Endothelial cell of umbilical vein (primary cell): Measurements from ENCODE around the gene USP36. TPM values are rescaled to one million over a fixed set of nuclear protein-coding genes. Genes with fewer than 3 reads are reported as not detected.

Experiments used
- BruUV-seq: library from RNA; stranded (reverse); fragments of 400-500 nt; replicated peaks from 2 replicates; lab custom pipeline; 2021; lab: Mats Ljungman, UMichigan
- CTCF ChIA-PET: fragments of 300-600, 350-600 bp; sonication (Branson Sonifier 250); formaldehyde crosslinking; loops from one replicate; lab custom pipeline; 2021; ENCODE audit warnings: antibody characterized with exemption, inconsistent platforms; lab: Charles Lee
- POLR2A ChIA-PET: fragments of 300-600, 350-600 bp; sonication (Branson Sonifier 250); formaldehyde crosslinking; loops from one replicate; lab custom pipeline; 2021; ENCODE audit warnings: antibody characterized with exemption, inconsistent platforms; lab: Charles Lee
- DNase-seq: peaks from one replicate; pipeline ENCODE4 v3.0.0-alpha.2; 2011; ENCODE audit warnings: low read depth, low spot score
- FAIRE-seq: peaks from 2 replicates; lab custom pipeline; 2011; peaks lifted over from hg19 to GRCh38; lab: Jason Lieb, UNC
- H2AFZ ChIP-seq: 2 replicates; pipeline ENCODE4 v1.6.0; 2012; ENCODE audit warnings: low read depth, low read length, control low read depth, inconsistent platforms
- H3K27ac ChIP-seq: 2 replicates; pipeline ENCODE4 v1.5.1; 2011; ENCODE audit warnings: low read depth, mild to moderate bottlenecking, control low read depth, low read length, moderate library complexity; ENCODE audit not compliant: insufficient read depth
- H3K27me3 ChIP-seq, 2 experiments: 2 replicates each; pipeline versions ENCODE4 v1.6.0 to v1.6.1; 2011; ENCODE audit warnings: low read length in 2 of 2, mixed read lengths in 1 of 2; ENCODE audit not compliant: control insufficient read depth in 2 of 2, insufficient read depth in 2 of 2
- H3K36me3 ChIP-seq, 2 experiments: 2 replicates in 1 of 2; 3 replicates in 1 of 2; pipeline ENCODE4 v1.5.1; 2011; ENCODE audit warnings: low read length in 2 of 2, mild to moderate bottlenecking in 1 of 2, moderate library complexity in 1 of 2; ENCODE audit not compliant: control insufficient read depth in 2 of 2, insufficient read depth in 2 of 2; ENCODE audit errors: extremely low read depth in 1 of 2
- H3K4me1 ChIP-seq: 3 replicates; pipeline ENCODE4 v1.5.1; 2011; ENCODE audit warnings: mild to moderate bottlenecking, low read length; ENCODE audit not compliant: control insufficient read depth, insufficient read depth; ENCODE audit errors: extremely low read depth
- H3K4me2 ChIP-seq: 2 replicates; pipeline ENCODE4 v1.6.1; 2011; ENCODE audit warnings: low read length, control low read depth, mixed read lengths; ENCODE audit not compliant: insufficient read depth
- H3K4me3 ChIP-seq, 3 experiments: fragments of 200-600 bp in 1 of 3; sonication (generic), shearing (Covaris generic) in 1 of 3; replicated peaks in 1 of 3; 2 replicates each; pipeline ENCODE4 v1.5.1; 2011 to 2016; ENCODE audit warnings: control low read depth in 3 of 3, low read length in 3 of 3, mild to moderate bottlenecking in 2 of 3, inconsistent platforms in 1 of 3, low read depth in 1 of 3, moderate library complexity in 1 of 3; ENCODE audit not compliant: insufficient read depth in 1 of 3
- H3K79me2 ChIP-seq: 2 replicates; pipeline ENCODE4 v1.6.0; 2012; ENCODE audit warnings: low read length, inconsistent platforms; ENCODE audit not compliant: control insufficient read depth, insufficient read depth
- H3K9ac ChIP-seq: replicated peaks from 2 replicates; pipeline ENCODE3; 2011; ENCODE audit warnings: low read length, control low read depth; ENCODE audit not compliant: insufficient read depth; ENCODE audit errors: extremely low read depth
- H3K9me1 ChIP-seq: replicated peaks from 3 replicates; pipeline ENCODE4 v1.6.0; 2011; ENCODE audit warnings: mild to moderate bottlenecking, low read length; ENCODE audit not compliant: control insufficient read depth, insufficient read depth; ENCODE audit errors: extremely low read depth
- H3K9me3 ChIP-seq: replicated peaks from 2 replicates; pipeline ENCODE4 v1.5.1; 2012; ENCODE audit warnings: low read length, inconsistent platforms; ENCODE audit not compliant: control insufficient read depth, insufficient read depth
- H4K20me1 ChIP-seq: replicated peaks from 2 replicates; pipeline ENCODE3; 2011; ENCODE audit warnings: mild to moderate bottlenecking, low read length; ENCODE audit not compliant: control insufficient read depth, insufficient read depth; ENCODE audit errors: extremely low read depth
- EZH2 ChIP-seq: IDR thresholded peaks from 2 replicates; pipeline ENCODE4 v1.6.1; 2012; ENCODE audit warnings: borderline replicate concordance, low read depth, mild to moderate bottlenecking, moderate library complexity, low read length, inconsistent platforms; ENCODE audit not compliant: severe bottlenecking
- FOS ChIP-seq: IDR thresholded peaks from 2 replicates; pipeline ENCODE4 v1.6.1; 2011; ENCODE audit warnings: mild to moderate bottlenecking, low read length, moderate library complexity, borderline replicate concordance; ENCODE audit not compliant: insufficient read depth
- GATA2 ChIP-seq: IDR thresholded peaks from 2 replicates; pipeline ENCODE4 v1.7.0; 2011; ENCODE audit warnings: low read depth, mild to moderate bottlenecking, moderate library complexity, mixed read lengths, low read length; ENCODE audit not compliant: insufficient read length, insufficient read depth
- JUN ChIP-seq: IDR thresholded peaks from 2 replicates; pipeline ENCODE4 v1.6.1; 2011; ENCODE audit warnings: borderline replicate concordance, low read depth; ENCODE audit not compliant: insufficient read length, insufficient read depth
- MYC ChIP-seq: IDR thresholded peaks from one replicate; pipeline ENCODE4 v1.6.1; 2011; ENCODE audit warnings: mild to moderate bottlenecking, low read depth, low read length
- POLR2A ChIP-seq: IDR thresholded peaks from 2 replicates; pipeline ENCODE4 v1.6.1; 2012; ENCODE audit warnings: low read depth, mild to moderate bottlenecking, control low read depth, low read length
- POLR2AphosphoS5 ChIP-seq: IDR thresholded peaks from 2 replicates; pipeline ENCODE4 v1.6.1; 2012; ENCODE audit warnings: low read depth, mild to moderate bottlenecking, control low read depth, low read length, moderate library complexity; ENCODE audit not compliant: insufficient read depth
- dilution Hi-C: fragments of 300-500 bp; cut with MboI; formaldehyde crosslinking; loops from one replicate; pipeline ENCODE4 v1.15.0; 2019; ENCODE audit warnings: low sequenced_read_pairs; ENCODE audit not compliant: extremely low pct_ligation_motif_present
- intact Hi-C: fragments of 100-400 bp; cut with micrococcal nuclease; formaldehyde crosslinking; loops from one replicate; pipeline ENCODE4 v1.10.0; 2022
- polyA plus RNA-seq, 4 experiments: library from polyadenylated mRNA; depleted of rRNA in 3 of 4; stranded (reverse) in 3 of 4; unstranded in 1 of 4; fragments of >200 nt; gene quantifications; 2 replicates each; pipeline versions ENCODE4 v1.2.1 to v1.2.3, GENCODE V29; 2011 to 2012; ENCODE audit warnings: missing spikeins in 1 of 4
- total RNA-seq: library from RNA; stranded (reverse); gene quantifications from 2 replicates; pipeline ENCODE4 v1.2.3, GENCODE V29; 2021
- TF ChIP-seq, protein P1 (sequence below), 2 donors: IDR thresholded peaks; 1 replicate in 1 of 2; 2 replicates in 1 of 2; pipeline ENCODE4 v1.5.1; 2011; ENCODE audit warnings: low read length in 2 of 2, mild to moderate bottlenecking in 2 of 2, moderate library complexity in 2 of 2, control low read depth in 1 of 2, inconsistent platforms in 1 of 2, low read depth in 1 of 2; ENCODE audit not compliant: insufficient read depth in 1 of 2; ENCODE audit errors: extremely low read depth in 1 of 2
- TF ChIP-seq, protein P2 (sequence below): IDR thresholded peaks from 2 replicates; pipeline ENCODE4 v1.6.1; 2011; ENCODE audit not compliant: insufficient read depth, insufficient read length

The USP36 gene
- total and polyA plus RNA-seq, 2 donors (not counting 3 experiments of a cell fraction or from before 2014, with no cell fraction given), result 29.8 to 46.6 TPM

DNA sequence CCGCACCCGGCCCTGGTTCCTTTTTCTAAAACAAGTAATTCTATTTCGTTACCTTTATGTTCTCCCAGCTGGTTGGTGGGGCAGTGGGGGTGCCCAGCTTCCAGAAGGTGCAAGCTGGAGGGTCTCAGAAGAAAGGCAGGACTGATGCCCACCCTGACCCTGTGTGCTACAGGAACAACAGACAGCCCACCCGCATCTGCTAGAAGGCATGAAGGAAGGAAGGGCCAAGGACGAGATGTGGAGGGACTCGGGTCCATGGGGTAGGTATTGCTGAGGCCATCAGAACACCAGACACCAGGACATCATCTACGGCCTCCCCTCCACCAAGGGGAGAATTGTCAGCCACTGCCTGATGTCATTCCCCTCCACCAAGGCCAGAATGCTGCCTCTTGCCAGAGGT is 52.2 kb downstream of the USP36 start:
- ChIA-PET CTCF (no interaction called here), POLR2A (no interaction called here)
- H3K9ac ChIP-seq, result no peak overlapping the region
- no peak for DNase-seq
- H3K27me3 ChIP-seq, result no peaks in the 10 kb centered on the region
- H3K4me1 ChIP-seq, result peaks cover 8% of the 10 kb centered on the region
- no peak for FAIRE-seq
- H4K20me1 ChIP-seq, result no peaks in the 10 kb centered on the region
- H3K9me1 ChIP-seq, result no peaks in the 10 kb centered on the region
- H3K27ac ChIP-seq, result no peak overlapping the region
- H3K79me2 ChIP-seq, result no peaks in the 10 kb centered on the region
- no TSS peak for BruUV-seq
- no peaks in the 10 kb centered on the region for H3K9me3 ChIP-seq
- H3K4me3 ChIP-seq, result no peak overlapping the region
- dilution Hi-C loops (no loop called here), intact Hi-C loops (no loop called here)
- no peaks in the 10 kb centered on the region for H3K36me3 ChIP-seq
- H2AFZ ChIP-seq, result no peak overlapping the region
- H3K4me2 ChIP-seq, result no peak overlapping the region
- TF ChIP-seq, protein P1, sequence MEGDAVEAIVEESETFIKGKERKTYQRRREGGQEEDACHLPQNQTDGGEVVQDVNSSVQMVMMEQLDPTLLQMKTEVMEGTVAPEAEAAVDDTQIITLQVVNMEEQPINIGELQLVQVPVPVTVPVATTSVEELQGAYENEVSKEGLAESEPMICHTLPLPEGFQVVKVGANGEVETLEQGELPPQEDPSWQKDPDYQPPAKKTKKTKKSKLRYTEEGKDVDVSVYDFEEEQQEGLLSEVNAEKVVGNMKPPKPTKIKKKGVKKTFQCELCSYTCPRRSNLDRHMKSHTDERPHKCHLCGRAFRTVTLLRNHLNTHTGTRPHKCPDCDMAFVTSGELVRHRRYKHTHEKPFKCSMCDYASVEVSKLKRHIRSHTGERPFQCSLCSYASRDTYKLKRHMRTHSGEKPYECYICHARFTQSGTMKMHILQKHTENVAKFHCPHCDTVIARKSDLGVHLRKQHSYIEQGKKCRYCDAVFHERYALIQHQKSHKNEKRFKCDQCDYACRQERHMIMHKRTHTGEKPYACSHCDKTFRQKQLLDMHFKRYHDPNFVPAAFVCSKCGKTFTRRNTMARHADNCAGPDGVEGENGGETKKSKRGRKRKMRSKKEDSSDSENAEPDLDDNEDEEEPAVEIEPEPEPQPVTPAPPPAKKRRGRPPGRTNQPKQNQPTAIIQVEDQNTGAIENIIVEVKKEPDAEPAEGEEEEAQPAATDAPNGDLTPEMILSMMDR (IDR thresholded peaks at IDR 0.05; ENCODE audit: extremely low read depth in 1 of 2, insufficient read depth in 1 of 2, low read depth in 1 of 2, low read length in 2 of 2), result no peak
- no peak for TF ChIP-seq MYC
- no peak for TF ChIP-seq GATA2

DNA sequence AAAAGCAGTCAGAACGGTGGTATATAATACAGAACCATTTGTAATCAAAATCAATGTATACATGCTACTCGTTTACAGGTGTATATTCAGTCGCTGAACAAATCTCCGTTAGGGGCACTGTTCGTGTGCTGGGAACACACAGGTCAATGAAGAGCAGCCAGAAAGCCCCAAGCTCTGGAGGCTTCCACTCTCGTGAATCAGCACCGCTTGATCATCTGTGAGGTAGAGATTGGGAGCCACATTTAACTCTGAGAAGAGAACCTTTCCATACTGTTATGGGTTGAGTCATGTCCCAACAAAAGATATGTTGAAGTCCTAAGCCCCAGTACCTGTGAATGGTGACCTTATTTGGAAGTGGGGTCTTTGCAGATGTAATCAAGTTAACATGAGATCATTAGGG is 53.2 kb downstream of the USP36 start:
- CTCF ChIA-PET, result no interaction called here
- no peaks in the 10 kb centered on the region for H3K27me3 ChIP-seq
- intact Hi-C loops, result no loop called here
- H2AFZ ChIP-seq, result no peak overlapping the region
- no peak for FAIRE-seq
- H3K9me1 ChIP-seq, result no peaks in the 10 kb centered on the region
- H4K20me1 ChIP-seq, result no peaks in the 10 kb centered on the region
- H3K79me2 ChIP-seq, result no peaks in the 10 kb centered on the region
- dilution Hi-C loops, result no loop called here
- POLR2A ChIA-PET, result no interaction called here
- no peak overlapping the region for H3K9ac ChIP-seq
- H3K4me1 ChIP-seq, result peaks cover 8% of the 10 kb centered on the region
- BruUV-seq, result no TSS peak
- H3K27ac ChIP-seq, result no peak overlapping the region
- DNase-seq, result no peak
- H3K9me3 ChIP-seq, result no peaks in the 10 kb centered on the region
- no peaks in the 10 kb centered on the region for H3K36me3 ChIP-seq
- H3K4me2 ChIP-seq, result no peak overlapping the region
- TF ChIP-seq POLR2A, result no peak
- TF ChIP-seq GATA2, result no peak
- TF ChIP-seq MYC, result no peak
- no peak for TF ChIP-seq FOS
- no peak for TF ChIP-seq JUN
- no peak for TF ChIP-seq EZH2
- TF ChIP-seq, protein P1 (IDR thresholded peaks at IDR 0.05; ENCODE audit: extremely low read depth in 1 of 2, insufficient read depth in 1 of 2, low read depth in 1 of 2, low read length in 2 of 2), result no peak
- TF ChIP-seq, protein P2, sequence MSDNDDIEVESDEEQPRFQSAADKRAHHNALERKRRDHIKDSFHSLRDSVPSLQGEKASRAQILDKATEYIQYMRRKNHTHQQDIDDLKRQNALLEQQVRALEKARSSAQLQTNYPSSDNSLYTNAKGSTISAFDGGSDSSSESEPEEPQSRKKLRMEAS, result no peak
- no peak for TF ChIP-seq POLR2AphosphoS5
- H3K4me3 ChIP-seq, result no peak overlapping the region
